Left colon (tissue), 2 donors: Measurements from ENCODE around the gene FUCA2. TPM values are rescaled to one million over a fixed set of nuclear protein-coding genes. Genes with fewer than 3 reads are reported as not detected.

Source experiments
- ATAC-seq: fragments of 200-7000 bp; cut with Tn5 transposase; one replicate; pipeline ENCODE4 v1.9.1; 2020; ENCODE audit warnings: mild to moderate bottlenecking, moderate library complexity
- DNase-seq, 2 donors: peaks; one replicate each; pipeline ENCODE4 v3.0.0-alpha.2; 2020
- intact Hi-C, 2 donors: fragments of 100-400 bp; cut with DNase I in 1 of 2; cut with micrococcal nuclease in 1 of 2; formaldehyde crosslinking; loops; one replicate each; pipeline versions ENCODE4 v1.11.2 to v1.14.0; 2022; cut with DNase I, micrococcal nuclease
- long read RNA-seq: library from polyadenylated mRNA; unstranded; transcript quantifications from one replicate; pipeline ENCODE4 v2.0.0, GENCODE V29; 2021
- total RNA-seq, 2 donors: library from RNA; stranded (reverse); fragmentation: NEBNext Ultra II Directional; extraction: Animal tissue kit (Norgen Biotek cat#: 25700); gene quantifications; one replicate each; pipeline ENCODE4 v1.2.1, GENCODE V29; 2021
- donor health status: DM: no; HTN: no; CAD: no.
- donor health status: DM: yes; HTN: yes; CAD: no.

FUCA2 gene
- total RNA-seq, result 10 to 100 TPM; 68.4 to 83.1 TPM
- long read RNA-seq, transcript FUCA2-201 (7 exons, 2,356 nt), result major isoform, 317 of 343 reads
- long read RNA-seq, partial matches to known transcripts, result 7 of 343 reads
- long read RNA-seq, other reads (novel, unspliced or antisense), result 19 of 343 reads

GRCh38 chr6:143510991-143511891 is at the start of gene FUCA2:
FUCA2 (minus strand) TSS chr6:143511720; CDS start chr6:143511634, 86 bp downstream.
- ATAC-seq, result peak; percentile 95
- peak; percentile 95 to 96 for DNase-seq
- intact Hi-C loops, result no loop called here

DNA sequence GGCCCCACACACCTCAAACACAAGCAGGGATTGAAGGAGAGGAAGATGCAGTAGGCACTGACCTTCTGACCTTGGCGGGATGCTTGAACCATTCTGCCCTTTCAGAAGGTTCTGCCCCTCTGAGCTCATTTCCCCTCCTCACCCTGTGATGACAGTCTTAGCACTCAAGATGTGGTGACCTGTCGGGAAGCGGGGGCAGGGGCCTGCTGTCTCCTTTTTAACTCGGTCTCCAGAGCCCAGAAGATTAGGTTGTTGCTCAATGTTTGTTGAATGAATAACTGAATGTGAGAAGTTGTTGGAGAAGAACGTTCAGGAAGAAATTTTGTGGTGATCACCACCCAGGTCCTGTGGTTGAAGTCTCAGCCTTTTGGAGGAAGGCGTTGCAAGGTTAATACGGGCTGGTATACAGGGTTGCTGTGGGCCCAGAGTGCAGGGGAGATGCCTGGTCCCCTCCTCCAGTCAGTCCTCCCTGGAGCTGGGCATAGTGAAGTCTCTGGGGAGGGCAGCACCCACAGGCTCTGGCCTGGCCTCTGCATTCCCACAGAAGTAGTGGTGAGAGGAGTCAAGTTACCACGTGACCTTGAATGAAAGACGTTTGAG is 49.7 kb upstream of the FUCA2 start:
- intact Hi-C loops, result no loop called here

DNA sequence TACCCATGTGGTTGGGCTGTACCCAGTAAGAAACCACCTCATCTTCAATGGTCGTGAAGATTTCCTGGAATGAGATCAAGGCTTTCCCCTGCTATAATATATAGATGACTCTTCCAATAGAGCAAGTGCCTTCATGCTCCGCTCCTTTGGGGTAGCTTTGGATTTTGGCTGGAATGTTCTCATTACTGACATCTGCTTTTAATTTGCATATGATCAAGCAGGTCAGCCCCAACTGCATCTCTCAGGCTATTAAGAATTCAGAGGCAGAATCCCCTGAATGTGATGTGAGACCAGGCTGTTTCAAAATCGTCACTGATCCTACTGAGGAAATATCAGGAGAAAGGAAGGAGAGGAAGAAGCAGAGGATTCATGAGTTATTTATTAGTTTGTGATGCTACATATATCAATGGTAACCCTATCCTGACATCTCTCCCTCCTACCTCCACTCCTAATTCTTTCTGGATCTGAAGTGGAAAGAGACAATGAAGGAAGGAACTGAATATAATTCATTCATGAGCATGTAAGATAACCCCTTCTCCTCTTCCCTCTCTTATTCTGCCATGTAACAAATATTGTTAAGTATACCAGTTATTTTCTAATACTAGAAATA is 47.6 kb upstream of the FUCA2 start:
- intact Hi-C loops, result no loop called here
- DNase-seq (no peak), ATAC-seq (no peak)

More for the DNA sequence above, 49.7 kb upstream of the FUCA2 start:
- DNase-seq (no peak), ATAC-seq (no peak)

- intact Hi-C loops, result no loop called here
- ATAC-seq (no peak), DNase-seq (no peak)
Measured at GRCh38 chr6:143556529-143556928, 45.0 kb upstream of the FUCA2 start.

- intact Hi-C loops, result no loop called here
- no peak for ATAC-seq
- DNase-seq, result no peak
Measured at GRCh38 chr6:143555582-143555981, 44.1 kb upstream of the FUCA2 start.

DNA sequence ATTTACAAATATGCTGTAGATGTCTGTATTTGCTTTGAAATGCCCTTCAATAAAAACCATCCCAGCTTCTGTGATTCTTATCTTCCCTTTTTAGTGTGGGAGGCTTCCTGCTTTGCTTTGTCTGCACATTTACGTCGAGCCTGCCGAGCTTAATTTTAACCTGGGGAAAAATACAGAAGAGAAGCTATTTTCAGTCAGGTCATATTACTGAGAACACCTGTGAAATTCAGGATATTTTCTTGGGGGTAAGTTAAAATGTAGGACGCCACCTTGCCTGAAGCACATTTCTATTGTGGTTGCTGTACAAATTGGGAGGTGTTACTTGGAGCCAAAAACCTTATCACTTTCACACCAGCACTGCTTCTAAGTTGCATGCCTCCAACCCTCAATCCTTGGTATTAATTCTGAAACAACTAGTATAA is 43.6 kb upstream of the FUCA2 start:
- DNase-seq, result no peak
- ATAC-seq, result peak; percentile 52
- intact Hi-C loops, result no loop called here

DNA sequence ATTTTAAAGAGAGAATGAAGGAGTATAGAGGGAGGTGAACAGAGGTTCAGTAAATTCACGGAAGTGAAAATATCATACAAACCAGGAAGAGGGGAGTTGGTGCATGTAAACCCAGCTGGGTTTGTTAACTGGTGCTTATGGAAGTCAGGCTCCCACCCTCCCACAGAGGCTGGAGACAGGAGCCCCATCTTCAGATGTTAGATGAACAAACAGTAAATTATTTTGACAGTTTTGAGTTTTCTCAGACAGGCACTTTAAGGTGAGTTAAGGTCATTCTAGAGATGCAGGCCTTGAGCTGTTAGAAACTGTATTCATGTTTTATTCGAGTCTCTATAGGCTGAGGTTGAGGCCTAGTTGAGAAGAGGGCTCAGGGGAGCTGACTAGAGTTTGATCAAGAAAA is 41.8 kb upstream of the FUCA2 start:
- intact Hi-C loops, result no loop called here
- DNase-seq (no peak), ATAC-seq (no peak)

- intact Hi-C loops, result no loop called here
- ATAC-seq (no peak), DNase-seq (no peak)
Measured at GRCh38 chr6:143549949-143550268, 38.4 kb upstream of the FUCA2 start.

DNA sequence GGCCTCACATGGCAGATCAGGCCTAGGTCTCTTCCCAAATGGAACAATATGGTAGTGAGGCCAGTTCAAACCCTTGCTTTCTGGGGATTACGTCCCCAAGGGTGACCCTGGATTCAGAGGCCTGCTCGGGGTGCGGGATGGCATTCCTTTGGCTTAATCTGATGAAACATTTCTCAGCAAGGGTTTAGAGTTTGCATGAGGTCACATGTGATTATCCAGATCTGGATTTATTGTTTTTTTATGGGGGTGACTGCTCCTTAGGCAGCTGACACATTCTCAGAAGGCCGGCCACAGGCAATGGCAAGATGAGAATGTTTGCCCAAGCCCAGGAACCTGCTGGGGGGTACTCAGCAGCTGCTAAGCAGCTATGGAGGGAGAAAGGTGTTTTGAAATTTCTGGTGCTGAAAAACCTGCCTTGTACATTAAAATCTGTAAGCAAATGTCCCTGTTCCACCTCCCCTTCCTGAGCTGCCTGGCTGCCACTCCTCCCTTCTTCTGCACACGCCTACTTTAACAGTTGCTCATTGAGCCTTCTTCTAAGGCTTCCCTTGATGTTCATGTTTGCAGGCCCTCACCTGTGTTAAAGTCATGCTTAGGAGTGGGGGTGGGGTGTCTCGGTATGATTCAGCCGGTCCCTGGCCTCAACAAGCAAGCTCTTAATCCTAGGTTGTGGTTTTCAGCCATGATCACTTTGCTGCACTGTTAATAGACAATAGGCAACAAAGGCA is 37.9 kb upstream of the FUCA2 start:
- intact Hi-C loops, result no loop called here
- ATAC-seq (peak; percentile 63), DNase-seq (no peak)

- ATAC-seq, result no peak
- no peak for DNase-seq
- intact Hi-C loops, result no loop called here
Measured at GRCh38 chr6:143546599-143546998, 35.1 kb upstream of the FUCA2 start.

DNA sequence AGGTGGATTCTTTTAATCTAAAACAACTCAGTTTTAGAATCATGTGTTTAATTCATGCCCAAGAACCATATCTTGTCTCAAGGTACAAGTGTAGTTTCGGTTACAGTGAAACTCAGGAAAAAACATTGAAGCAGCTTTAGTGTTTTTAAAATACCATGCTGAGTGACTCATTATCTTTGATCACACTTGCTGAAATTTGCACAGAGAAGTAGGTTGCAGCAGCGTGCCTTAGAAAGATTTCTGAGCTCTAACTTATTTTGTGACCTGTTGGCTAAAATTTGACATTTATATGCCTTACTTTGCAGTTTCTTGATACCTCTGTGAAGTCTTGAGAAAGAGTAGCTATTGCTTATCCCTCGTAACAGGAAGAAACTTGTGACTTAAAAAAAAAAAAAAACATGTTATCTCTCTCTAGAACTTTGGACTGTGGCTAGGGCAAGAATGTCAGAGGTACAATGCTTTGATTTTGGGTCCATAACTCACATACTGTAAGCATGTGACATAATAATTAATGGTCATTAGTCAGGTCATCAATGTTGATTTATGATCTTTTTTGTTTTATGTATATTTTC is 34.5 kb upstream of the FUCA2 start:
- DNase-seq (no peak), ATAC-seq (peak; percentile 57)
- intact Hi-C loops, result no loop called here

- DNase-seq (no peak), ATAC-seq (no peak)
- intact Hi-C loops, result no loop called here
Measured at GRCh38 chr6:143545165-143545564, 33.6 kb upstream of the FUCA2 start.

DNA sequence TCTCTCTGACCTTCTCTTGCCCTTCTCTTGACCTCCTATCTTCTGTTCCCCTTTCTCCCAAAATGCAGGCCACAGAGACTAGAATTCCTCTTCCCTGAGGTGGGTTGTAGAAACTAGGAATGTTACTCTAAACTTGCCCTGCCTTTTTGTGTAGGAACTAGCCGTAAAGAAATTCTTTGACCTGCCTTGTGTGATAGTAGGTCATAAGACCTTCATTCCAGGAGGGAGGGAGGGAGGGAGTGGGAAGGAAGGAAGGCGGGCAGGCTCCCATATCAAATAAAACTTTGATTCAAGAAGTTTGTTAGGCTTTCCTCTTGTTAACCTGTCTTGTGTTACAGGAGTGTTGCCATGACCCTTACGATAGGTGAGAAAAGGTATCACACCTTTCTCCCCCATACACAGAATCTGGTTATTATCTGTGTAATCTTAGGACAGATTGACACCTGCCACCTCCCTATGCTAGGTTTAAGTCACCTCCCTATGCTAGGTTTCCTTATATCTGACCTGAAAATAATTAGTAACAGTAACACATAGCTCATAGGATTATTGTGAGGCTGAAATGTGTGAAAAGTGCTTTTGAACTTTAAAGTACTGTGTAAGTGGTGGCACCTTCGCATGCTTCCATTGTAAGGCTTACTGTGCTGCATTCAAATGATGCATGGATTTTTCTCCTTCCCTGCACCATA is 32.6 kb upstream of the FUCA2 start:
- ATAC-seq (peak; percentile 76), DNase-seq (no peak)
- intact Hi-C loops, result no loop called here

GRCh38 chr6:143543435-143543834 is 31.9 kb upstream of the FUCA2 start:
- ATAC-seq, result no peak
- intact Hi-C loops, result no loop called here
- no peak for DNase-seq

DNA sequence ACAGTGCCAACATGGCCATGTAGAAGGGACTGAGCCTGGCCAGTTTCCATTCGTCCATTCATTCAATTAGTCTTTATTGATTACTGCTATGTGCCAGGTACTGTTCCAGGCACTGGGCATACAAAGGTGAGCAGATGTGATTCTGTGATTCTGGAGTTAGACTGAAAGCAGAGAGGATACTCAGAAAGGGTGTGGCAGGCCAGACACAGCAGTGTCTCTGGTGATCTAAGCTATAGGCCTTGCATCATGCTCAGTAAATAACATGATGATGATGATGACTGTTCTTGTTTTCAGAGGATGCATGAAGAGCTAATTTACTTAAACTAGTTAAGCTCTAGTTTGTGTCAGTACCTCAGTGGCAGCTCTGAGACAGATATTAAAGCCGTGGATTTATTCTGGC is 31.4 kb upstream of the FUCA2 start:
- peak; percentile 45 for ATAC-seq

DNA sequence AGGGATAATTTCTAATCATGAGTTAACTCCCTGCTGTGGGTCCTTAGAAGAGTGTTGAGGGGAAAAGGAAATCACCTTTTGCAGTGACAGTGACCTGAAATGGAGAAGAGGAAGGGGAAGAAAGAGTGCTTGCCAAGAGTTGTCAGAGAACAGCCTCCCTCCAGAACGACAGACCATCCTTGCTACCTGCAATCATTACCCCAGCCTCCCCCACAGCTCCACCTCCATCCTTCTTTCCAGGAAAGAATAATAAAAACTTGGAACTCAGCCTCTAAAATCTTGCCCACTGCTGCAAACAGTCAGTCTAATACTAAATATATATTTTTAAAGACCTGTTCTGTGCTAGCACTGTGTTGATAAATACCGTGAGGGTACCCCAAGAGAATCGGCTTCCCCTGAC is 28.7 kb upstream of the FUCA2 start:
- ATAC-seq, result no peak
- intact Hi-C loops, result no loop called here
- no peak for DNase-seq

More for the DNA sequence above, 31.4 kb upstream of the FUCA2 start:
- DNase-seq, result no peak
- intact Hi-C loops, result no loop called here

GRCh38 chr6:143539734-143540133 is 28.2 kb upstream of the FUCA2 start:
- ATAC-seq, result no peak
- no peak for DNase-seq
- intact Hi-C loops, result no loop called here

DNA sequence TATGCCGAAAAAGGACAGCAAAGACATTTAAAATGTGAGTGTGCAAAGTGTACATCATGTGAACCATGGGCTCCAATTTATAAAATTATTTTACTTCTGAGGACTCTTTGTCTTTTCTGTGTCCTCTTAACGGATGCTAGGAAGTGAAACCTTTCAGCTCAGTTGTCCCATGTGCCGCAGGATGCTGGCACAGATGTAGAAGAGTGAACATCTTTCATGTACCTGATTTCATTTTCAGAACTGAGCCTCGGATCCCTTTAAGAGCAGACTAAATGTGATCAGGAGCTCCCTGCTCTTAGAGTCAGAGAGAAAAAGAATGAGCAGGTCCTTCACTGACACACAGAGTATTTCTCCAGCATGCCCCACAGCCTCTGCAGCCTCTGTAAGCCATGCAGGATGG is 27.6 kb upstream of the FUCA2 start:
- no peak for ATAC-seq

More for the DNA sequence above, 27.6 kb upstream of the FUCA2 start:
- DNase-seq, result no peak
- intact Hi-C loops, result no loop called here
